ENCODE measurements around the gene MAST2. TPM values are rescaled to one million over a fixed set of nuclear protein-coding genes. Genes with fewer than 3 reads are reported as not detected.

MAST2 gene
- total and polyA plus RNA-seq, 3 experiments from 2014 or later = 5.6 to 29.9 (median 29.5) TPM

- ChIA-PET CTCF (no interaction called here), POLR2A (no interaction called here)
- Histone ChIP-seq H3K36me3 (ENCODE audit: insufficient read depth, low read length) (no peaks in the 10 kb centered on the region), H3K9me3 (ENCODE audit: low read length) (no peaks in the 10 kb centered on the region), H3K4me3 (ENCODE audit: low read length) (no peak overlapping the region), H3K27ac (ENCODE audit: low read depth, low read length) (no peak overlapping the region), H3K4me1 (ENCODE audit: insufficient read depth, low read length) (no peaks in the 10 kb centered on the region), H3K27me3 (ENCODE audit: insufficient read depth, low read length, poor library complexity, severe bottlenecking) (no peaks in the 10 kb centered on the region)
- Mint-ChIP-seq H3K4me3 (no peak overlapping the region), H3K4me1 (no peaks in the 10 kb centered on the region), H3K36me3 (peaks cover 0 to 2% (median 0%) of the 10 kb centered on the region in 3 donors), H3K27ac (no peak overlapping the region), H3K27me3 (peaks cover 0 to 1% of the 10 kb centered on the region in 2 donors), H3K9me3 (no peaks in the 10 kb centered on the region)
- no peak for DNase-seq
Measured at GRCh38 chr1:45892068-45892785, 88.8 kb downstream of the MAST2 start.

GRCh38 chr1:45894331-45894730 lies 90.9 kb downstream of the MAST2 start:
- no peaks in the 10 kb centered on the region for H3K9me3 ChIP-seq (ENCODE audit: low read length)
- H3K4me1 Mint-ChIP-seq = no peaks in the 10 kb centered on the region
- DNase-seq = no peak
- H3K4me3 ChIP-seq (ENCODE audit: low read length) = no peak overlapping the region
- no peaks in the 10 kb centered on the region for H3K4me1 ChIP-seq (ENCODE audit: insufficient read depth, low read length)
- H3K27me3 ChIP-seq (ENCODE audit: insufficient read depth, low read length, poor library complexity, severe bottlenecking) = no peaks in the 10 kb centered on the region
- no peaks in the 10 kb centered on the region for H3K9me3 Mint-ChIP-seq
- no peaks in the 10 kb centered on the region for H3K36me3 ChIP-seq (ENCODE audit: insufficient read depth, low read length)
- H3K4me3 Mint-ChIP-seq = no peak overlapping the region
- no peak overlapping the region for H3K27ac Mint-ChIP-seq
- H3K27ac ChIP-seq (ENCODE audit: low read depth, low read length) = no peak overlapping the region
- H3K36me3 Mint-ChIP-seq = peaks cover 0 to 2% (median 0%) of the 10 kb centered on the region in 3 donors
- ChIA-PET CTCF (no interaction called here), POLR2A (no interaction called here)
- peaks cover 0 to 1% of the 10 kb centered on the region in 2 donors for H3K27me3 Mint-ChIP-seq

GRCh38 chr1:45894921-45895320 lies 91.5 kb downstream of the MAST2 start:
- peaks cover 0 to under 1% (median 0%) of the 10 kb centered on the region in 3 donors for H3K36me3 Mint-ChIP-seq
- Histone ChIP-seq H3K36me3 (ENCODE audit: insufficient read depth, low read length) (no peaks in the 10 kb centered on the region), H3K4me1 (ENCODE audit: insufficient read depth, low read length) (no peaks in the 10 kb centered on the region), H3K4me3 (ENCODE audit: low read length) (no peak overlapping the region), H3K27me3 (ENCODE audit: insufficient read depth, low read length, poor library complexity, severe bottlenecking) (no peaks in the 10 kb centered on the region), H3K27ac (ENCODE audit: low read depth, low read length) (no peak overlapping the region), H3K9me3 (ENCODE audit: low read length) (no peaks in the 10 kb centered on the region)
- H3K27ac Mint-ChIP-seq = peak overlapping the region in 1 of 8 donors; percentile 54
- DNase-seq = no peak
- ChIA-PET CTCF (no interaction called here), POLR2A (no interaction called here)
- no peak overlapping the region for H3K4me3 Mint-ChIP-seq
- H3K27me3 Mint-ChIP-seq = peaks cover 0 to under 1% of the 10 kb centered on the region in 2 donors
- H3K9me3 Mint-ChIP-seq = no peaks in the 10 kb centered on the region
- H3K4me1 Mint-ChIP-seq = no peaks in the 10 kb centered on the region

GRCh38 chr1:45895406-45895805 lies 92.0 kb downstream of the MAST2 start:
- ChIA-PET POLR2A (no interaction called here), CTCF (no interaction called here)
- DNase-seq = no peak
- Histone ChIP-seq H3K36me3 (ENCODE audit: insufficient read depth, low read length) (no peaks in the 10 kb centered on the region), H3K4me3 (ENCODE audit: low read length) (no peak overlapping the region), H3K9me3 (ENCODE audit: low read length) (no peaks in the 10 kb centered on the region), H3K27me3 (ENCODE audit: insufficient read depth, low read length, poor library complexity, severe bottlenecking) (no peaks in the 10 kb centered on the region), H3K27ac (ENCODE audit: low read depth, low read length) (no peak overlapping the region), H3K4me1 (ENCODE audit: insufficient read depth, low read length) (no peaks in the 10 kb centered on the region)
- Mint-ChIP-seq H3K9me3 (no peaks in the 10 kb centered on the region), H3K27ac (no peak overlapping the region), H3K27me3 (no peaks in the 10 kb centered on the region), H3K4me1 (no peaks in the 10 kb centered on the region), H3K36me3 (no peaks in the 10 kb centered on the region), H3K4me3 (no peak overlapping the region)

DNA sequence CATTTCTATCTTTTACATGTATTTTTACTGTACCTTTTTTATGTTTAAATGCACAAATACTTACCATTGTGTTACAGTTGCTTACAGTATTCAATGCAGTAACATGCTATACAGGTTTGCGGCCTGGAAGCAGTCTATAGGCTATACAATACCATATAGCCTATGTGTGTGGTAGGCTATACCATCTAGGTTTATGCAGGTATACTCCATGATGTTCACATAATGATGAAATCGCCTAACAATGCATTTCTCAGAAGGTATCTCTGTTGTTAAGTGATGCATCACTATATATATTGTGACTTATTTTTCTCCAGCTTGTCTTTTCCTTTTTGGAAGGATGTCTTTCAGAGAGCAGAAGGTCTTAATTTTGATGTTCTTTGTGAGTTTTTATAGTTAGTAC lies 103.5 kb downstream of the MAST2 start:
- H3K4me1 ChIP-seq (ENCODE audit: insufficient read depth, low read length) = no peaks in the 10 kb centered on the region
- CTCF ChIA-PET = no interaction called here
- Mint-ChIP-seq H3K36me3 (peaks cover 0 to 2% (median 0%) of the 10 kb centered on the region in 3 donors), H3K9me3 (peaks cover 0 to 4% (median 0%) of the 10 kb centered on the region in 5 donors), H3K4me1 (no peaks in the 10 kb centered on the region), H3K4me3 (no peak overlapping the region), H3K27ac (no peak overlapping the region), H3K27me3 (peaks cover 0 to 2% of the 10 kb centered on the region in 2 donors)
- POLR2A ChIA-PET = no interaction called here
- H3K4me3 ChIP-seq (ENCODE audit: low read length) = no peak overlapping the region
- no peak overlapping the region for H3K27ac ChIP-seq (ENCODE audit: low read depth, low read length)
- H3K27me3 ChIP-seq (ENCODE audit: insufficient read depth, low read length, poor library complexity, severe bottlenecking) = no peaks in the 10 kb centered on the region
- no peaks in the 10 kb centered on the region for H3K36me3 ChIP-seq (ENCODE audit: insufficient read depth, low read length)
- no peak for DNase-seq
- no peaks in the 10 kb centered on the region for H3K9me3 ChIP-seq (ENCODE audit: low read length)

- H3K36me3 ChIP-seq (ENCODE audit: insufficient read depth, low read length) = no peaks in the 10 kb centered on the region
- no peak for DNase-seq
- H3K27me3 ChIP-seq (ENCODE audit: insufficient read depth, low read length, poor library complexity, severe bottlenecking) = no peaks in the 10 kb centered on the region
- ChIA-PET CTCF (no interaction called here), POLR2A (no interaction called here)
- Mint-ChIP-seq H3K4me3 (no peak overlapping the region), H3K27me3 (no peaks in the 10 kb centered on the region), H3K4me1 (no peaks in the 10 kb centered on the region), H3K27ac (peak overlapping the region in 1 of 8 donors; percentile 42), H3K36me3 (no peaks in the 10 kb centered on the region), H3K9me3 (no peaks in the 10 kb centered on the region)
- no peaks in the 10 kb centered on the region for H3K4me1 ChIP-seq (ENCODE audit: insufficient read depth, low read length)
- H3K9me3 ChIP-seq (ENCODE audit: low read length) = no peaks in the 10 kb centered on the region
- no peak overlapping the region for H3K4me3 ChIP-seq (ENCODE audit: low read length)
- no peak overlapping the region for H3K27ac ChIP-seq (ENCODE audit: low read depth, low read length)
Measured at GRCh38 chr1:45908611-45909140, 105.3 kb downstream of the MAST2 start.

DNA sequence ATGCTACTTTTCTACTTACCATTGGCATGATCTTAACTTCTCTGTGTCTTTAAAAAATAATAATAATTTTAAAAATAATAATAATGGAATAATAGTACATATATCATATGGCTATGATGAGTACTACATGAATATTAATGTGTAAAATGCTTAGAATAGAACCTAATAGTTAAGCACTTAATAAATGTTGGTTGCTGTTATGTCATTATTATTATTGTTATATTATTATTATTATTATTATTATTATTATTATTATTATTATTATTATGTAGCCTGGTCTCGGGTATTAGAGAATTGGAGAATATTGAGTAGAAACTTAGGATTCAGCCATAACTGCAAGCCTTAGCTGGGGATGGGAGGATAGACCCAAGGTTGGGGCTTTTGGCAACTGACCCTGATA lies 108.2 kb downstream of the MAST2 start:
- Mint-ChIP-seq H3K4me3 (no peak overlapping the region), H3K9me3 (no peaks in the 10 kb centered on the region), H3K27me3 (no peaks in the 10 kb centered on the region), H3K36me3 (no peaks in the 10 kb centered on the region), H3K4me1 (no peaks in the 10 kb centered on the region), H3K27ac (no peak overlapping the region)
- H3K27me3 ChIP-seq (ENCODE audit: insufficient read depth, low read length, poor library complexity, severe bottlenecking) = no peaks in the 10 kb centered on the region
- H3K36me3 ChIP-seq (ENCODE audit: insufficient read depth, low read length) = no peaks in the 10 kb centered on the region
- ChIA-PET CTCF (no interaction called here), POLR2A (no interaction called here)
- no peak overlapping the region for H3K4me3 ChIP-seq (ENCODE audit: low read length)
- no peaks in the 10 kb centered on the region for H3K4me1 ChIP-seq (ENCODE audit: insufficient read depth, low read length)
- no peak overlapping the region for H3K27ac ChIP-seq (ENCODE audit: low read depth, low read length)
- H3K9me3 ChIP-seq (ENCODE audit: low read length) = no peaks in the 10 kb centered on the region
- DNase-seq = no peak

GRCh38 chr1:45913183-45913683 lies 109.8 kb downstream of the MAST2 start:
- Histone ChIP-seq H3K4me3 (ENCODE audit: low read length) (no peak overlapping the region), H3K36me3 (ENCODE audit: insufficient read depth, low read length) (no peaks in the 10 kb centered on the region), H3K27ac (ENCODE audit: low read depth, low read length) (no peak overlapping the region), H3K27me3 (ENCODE audit: insufficient read depth, low read length, poor library complexity, severe bottlenecking) (no peaks in the 10 kb centered on the region), H3K9me3 (ENCODE audit: low read length) (no peaks in the 10 kb centered on the region), H3K4me1 (ENCODE audit: insufficient read depth, low read length) (no peaks in the 10 kb centered on the region)
- ChIA-PET CTCF (no interaction called here), POLR2A (no interaction called here)
- H3K4me3 Mint-ChIP-seq = no peak overlapping the region
- H3K4me1 Mint-ChIP-seq = peaks cover 0 to 3% (median 0%) of the 10 kb centered on the region in 3 donors
- no peak for DNase-seq
- H3K9me3 Mint-ChIP-seq = no peaks in the 10 kb centered on the region
- no peaks in the 10 kb centered on the region for H3K27me3 Mint-ChIP-seq
- no peak overlapping the region for H3K27ac Mint-ChIP-seq
- peaks cover 0 to 4% (median 0%) of the 10 kb centered on the region in 3 donors for H3K36me3 Mint-ChIP-seq
